Ovary (tissue), 3 donors: Measurements from ENCODE around the gene FAM241B.

Experiments used
- POLR2A ChIP-seq: fragments of 450-650 bp; IDR thresholded peaks from one replicate; pipeline ENCODE4 v1.6.1; 2017; ENCODE audit warnings: antibody characterized with exemption, mild to moderate bottlenecking, moderate library complexity
- TF ChIP-seq, protein P1 (sequence below), 3 donors: fragments of 450-650 bp in 2 of 3; fragments of 200-600 bp in 1 of 3; IDR thresholded peaks; one replicate each; pipeline versions ENCODE4 v1.5.1 to v1.8.0; 2016 to 2022; ENCODE audit warnings: antibody characterized with exemption in 3 of 3, mild to moderate bottlenecking in 1 of 3
- donor health status: DM: no; HTN: no; CAD: no.

GRCh38 chr10:69662901-69663300, 32.9 kb downstream of the FAM241B start:
- TF ChIP-seq, protein P1, sequence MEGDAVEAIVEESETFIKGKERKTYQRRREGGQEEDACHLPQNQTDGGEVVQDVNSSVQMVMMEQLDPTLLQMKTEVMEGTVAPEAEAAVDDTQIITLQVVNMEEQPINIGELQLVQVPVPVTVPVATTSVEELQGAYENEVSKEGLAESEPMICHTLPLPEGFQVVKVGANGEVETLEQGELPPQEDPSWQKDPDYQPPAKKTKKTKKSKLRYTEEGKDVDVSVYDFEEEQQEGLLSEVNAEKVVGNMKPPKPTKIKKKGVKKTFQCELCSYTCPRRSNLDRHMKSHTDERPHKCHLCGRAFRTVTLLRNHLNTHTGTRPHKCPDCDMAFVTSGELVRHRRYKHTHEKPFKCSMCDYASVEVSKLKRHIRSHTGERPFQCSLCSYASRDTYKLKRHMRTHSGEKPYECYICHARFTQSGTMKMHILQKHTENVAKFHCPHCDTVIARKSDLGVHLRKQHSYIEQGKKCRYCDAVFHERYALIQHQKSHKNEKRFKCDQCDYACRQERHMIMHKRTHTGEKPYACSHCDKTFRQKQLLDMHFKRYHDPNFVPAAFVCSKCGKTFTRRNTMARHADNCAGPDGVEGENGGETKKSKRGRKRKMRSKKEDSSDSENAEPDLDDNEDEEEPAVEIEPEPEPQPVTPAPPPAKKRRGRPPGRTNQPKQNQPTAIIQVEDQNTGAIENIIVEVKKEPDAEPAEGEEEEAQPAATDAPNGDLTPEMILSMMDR (IDR thresholded peaks at IDR 0.05): no peak
- TF ChIP-seq POLR2A: no peak
